Measurements from ENCODE around the gene ACTL7B.
"Not testable (repeated sequence)": the region's sequence is repeated elsewhere in the genome, so short reads cannot be mapped to it uniquely, and the experiment has no call there.

The ACTL7B gene

GRCh38 chr9:108897324-108898096 is 41.7 kb upstream of the ACTL7B start:
- Histone ChIP-seq H3K9me3 (no peaks in the 10 kb centered on the region), H3K36me3 (peaks cover 96% of the 10 kb centered on the region)
- TF ChIP-seq, protein P1, sequence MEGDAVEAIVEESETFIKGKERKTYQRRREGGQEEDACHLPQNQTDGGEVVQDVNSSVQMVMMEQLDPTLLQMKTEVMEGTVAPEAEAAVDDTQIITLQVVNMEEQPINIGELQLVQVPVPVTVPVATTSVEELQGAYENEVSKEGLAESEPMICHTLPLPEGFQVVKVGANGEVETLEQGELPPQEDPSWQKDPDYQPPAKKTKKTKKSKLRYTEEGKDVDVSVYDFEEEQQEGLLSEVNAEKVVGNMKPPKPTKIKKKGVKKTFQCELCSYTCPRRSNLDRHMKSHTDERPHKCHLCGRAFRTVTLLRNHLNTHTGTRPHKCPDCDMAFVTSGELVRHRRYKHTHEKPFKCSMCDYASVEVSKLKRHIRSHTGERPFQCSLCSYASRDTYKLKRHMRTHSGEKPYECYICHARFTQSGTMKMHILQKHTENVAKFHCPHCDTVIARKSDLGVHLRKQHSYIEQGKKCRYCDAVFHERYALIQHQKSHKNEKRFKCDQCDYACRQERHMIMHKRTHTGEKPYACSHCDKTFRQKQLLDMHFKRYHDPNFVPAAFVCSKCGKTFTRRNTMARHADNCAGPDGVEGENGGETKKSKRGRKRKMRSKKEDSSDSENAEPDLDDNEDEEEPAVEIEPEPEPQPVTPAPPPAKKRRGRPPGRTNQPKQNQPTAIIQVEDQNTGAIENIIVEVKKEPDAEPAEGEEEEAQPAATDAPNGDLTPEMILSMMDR (IDR thresholded peaks at IDR 0.05): no peak

GRCh38 chr9:108894225-108894997 is 38.6 kb upstream of the ACTL7B start:
- peaks cover 95% of the 10 kb centered on the region for H3K36me3 ChIP-seq
- no peak overlapping the region for H3K27ac ChIP-seq
- H3K4me3 ChIP-seq (ENCODE audit: low read depth in 1 of 2, low read length in 1 of 2): no peak overlapping the region
- TF ChIP-seq, protein P1 (IDR thresholded peaks at IDR 0.05): no peak
- no peaks in the 10 kb centered on the region for H3K9me3 ChIP-seq
- H3K27me3 ChIP-seq: no peaks in the 10 kb centered on the region
- no peaks in the 10 kb centered on the region for H3K4me1 ChIP-seq (ENCODE audit: control insufficient read depth in 1 of 2, insufficient read depth in 1 of 2, low read depth in 1 of 2, low read length in 1 of 2)

More at GRCh38 chr9:108897324-108898096, 41.7 kb upstream of the ACTL7B start:
- Histone ChIP-seq H3K27ac (no peak overlapping the region), H3K4me3 (ENCODE audit: low read depth in 1 of 2, low read length in 1 of 2) (no peak overlapping the region), H3K4me1 (ENCODE audit: control insufficient read depth in 1 of 2, insufficient read depth in 1 of 2, low read depth in 1 of 2, low read length in 1 of 2) (no peaks in the 10 kb centered on the region), H3K27me3 (no peaks in the 10 kb centered on the region)

- H3K36me3 ChIP-seq: peaks cover 69% of the 10 kb centered on the region
Measured at GRCh38 chr9:108889649-108890067, 33.9 kb upstream of the ACTL7B start.

DNA sequence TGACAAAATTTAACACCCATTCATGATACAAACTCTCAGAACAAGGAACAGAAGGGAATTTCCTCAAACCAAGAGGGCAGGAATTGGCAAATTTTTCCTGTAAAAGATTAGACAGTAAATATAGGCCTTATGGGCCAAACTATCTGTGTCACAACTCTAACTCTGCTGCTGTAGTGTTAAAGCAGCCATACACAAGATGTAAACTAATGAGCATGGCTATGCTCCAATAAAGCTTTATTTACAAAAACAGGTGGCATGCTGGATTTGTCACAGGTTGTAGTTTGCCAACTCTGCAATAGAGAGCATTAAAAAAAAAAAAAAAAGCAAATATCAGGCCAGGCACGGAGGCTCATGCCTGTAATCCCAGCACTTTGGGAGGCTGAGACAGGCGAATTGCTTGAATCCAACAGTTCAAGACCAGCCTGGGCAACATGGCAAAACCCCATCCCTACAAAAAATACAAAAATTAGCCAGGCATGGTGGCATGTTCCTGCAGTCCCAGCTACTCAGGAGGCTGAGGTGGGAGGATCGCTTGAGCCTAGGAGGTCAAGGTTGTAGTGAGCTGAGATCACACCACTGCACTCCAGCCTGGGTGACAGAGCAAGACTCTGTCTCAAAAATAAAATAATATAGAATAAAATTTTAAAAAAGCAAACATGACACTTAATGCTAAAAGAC is 30.9 kb upstream of the ACTL7B start:
- not testable (repeated sequence) for H3K27ac ChIP-seq; H3K4me3 ChIP-seq (ENCODE audit: low read depth in 1 of 2, low read length in 1 of 2); H3K27me3 ChIP-seq; H3K4me1 ChIP-seq (ENCODE audit: control insufficient read depth in 1 of 2, insufficient read depth in 1 of 2, low read depth in 1 of 2, low read length in 1 of 2); H3K9me3 ChIP-seq
- H3K36me3 ChIP-seq: peaks cover 40% of the 10 kb centered on the region

More at GRCh38 chr9:108889649-108890067, 33.9 kb upstream of the ACTL7B start:
- Histone ChIP-seq H3K9me3 (no peaks in the 10 kb centered on the region), H3K27me3 (no peaks in the 10 kb centered on the region), H3K4me1 (ENCODE audit: control insufficient read depth in 1 of 2, insufficient read depth in 1 of 2, low read depth in 1 of 2, low read length in 1 of 2) (peaks cover 0 to 2% of the 10 kb centered on the region in 2 experiments), H3K27ac (no peak overlapping the region), H3K4me3 (ENCODE audit: low read depth in 1 of 2, low read length in 1 of 2) (no peak overlapping the region)
- TF ChIP-seq, protein P1 (IDR thresholded peaks at IDR 0.05): no peak

DNA sequence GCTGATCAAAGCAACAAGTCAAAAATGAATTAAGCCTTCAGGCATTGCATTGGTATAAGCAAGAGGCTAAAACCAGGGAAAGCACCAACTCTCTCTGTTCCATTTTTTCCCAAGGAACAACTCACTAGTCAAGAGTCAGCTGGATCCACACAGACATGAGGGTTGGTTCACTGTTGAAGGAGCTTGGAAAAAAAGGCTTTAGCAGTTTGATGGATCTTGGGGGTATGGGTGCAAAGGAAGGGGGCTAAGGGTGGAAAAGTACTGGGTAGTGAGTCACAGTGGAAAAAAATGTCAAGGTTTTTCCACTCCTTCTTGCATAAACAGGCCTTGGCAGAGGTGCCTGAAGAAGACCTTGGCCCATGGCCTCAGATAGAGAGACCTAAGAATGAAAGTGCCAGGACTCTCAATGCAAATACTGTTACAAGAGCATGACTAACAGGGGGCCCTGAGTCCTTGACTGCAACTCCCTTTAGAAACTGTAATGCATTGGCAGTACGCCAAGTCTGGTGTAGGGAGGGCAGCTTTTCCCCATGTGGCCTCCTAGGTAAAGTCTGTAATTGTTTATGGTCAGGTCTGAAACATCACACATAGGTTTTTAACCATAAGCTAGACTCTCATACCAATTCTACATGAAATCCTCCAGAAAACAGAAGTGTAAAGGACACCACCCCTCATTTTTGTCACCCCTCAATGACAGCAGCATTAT is 30.0 kb upstream of the ACTL7B start:
- Histone ChIP-seq H3K36me3 (peaks cover 31% of the 10 kb centered on the region), H3K4me3 (ENCODE audit: low read depth in 1 of 2, low read length in 1 of 2) (no peak overlapping the region), H3K27ac (no peak overlapping the region), H3K27me3 (no peaks in the 10 kb centered on the region), H3K4me1 (ENCODE audit: control insufficient read depth in 1 of 2, insufficient read depth in 1 of 2, low read depth in 1 of 2, low read length in 1 of 2) (peaks cover 0 to 8% of the 10 kb centered on the region in 2 experiments), H3K9me3 (no peaks in the 10 kb centered on the region)
- TF ChIP-seq, protein P1 (IDR thresholded peaks at IDR 0.05): no peak
